Keratinocyte (primary cell): ENCODE data around the gene PXDC1. TPM values are rescaled to one million over a fixed set of nuclear protein-coding genes. Genes with fewer than 3 reads are reported as not detected.

Experiments used
- DNase-seq: peaks from one replicate; pipeline ENCODE4 v3.0.0-alpha.2; 2011; ENCODE audit warnings: low read depth, missing footprints, low spot score
- FAIRE-seq: peaks from 2 replicates; lab custom pipeline; 2011; peaks lifted over from hg19 to GRCh38; lab: Jason Lieb, UNC
- H2AFZ ChIP-seq: 2 replicates; pipeline ENCODE4 v1.6.0; 2012; ENCODE audit warnings: low read length, control low read depth, inconsistent platforms; ENCODE audit not compliant: control insufficient read depth
- H3K27ac ChIP-seq: 2 replicates; pipeline ENCODE4 v1.5.1; 2011; ENCODE audit warnings: low read length; ENCODE audit not compliant: control insufficient read depth, insufficient read depth
- H3K27me3 ChIP-seq: 3 replicates; pipeline ENCODE4 v1.6.0; 2011; ENCODE audit warnings: low read length; ENCODE audit not compliant: control insufficient read depth, insufficient read depth; ENCODE audit errors: extremely low read depth
- H3K36me3 ChIP-seq, 2 experiments: 2 replicates in 1 of 2; 3 replicates in 1 of 2; pipeline ENCODE4 v1.5.1; 2011; ENCODE audit warnings: low read length in 2 of 2, mild to moderate bottlenecking in 1 of 2; ENCODE audit not compliant: control insufficient read depth in 2 of 2, insufficient read depth in 2 of 2; ENCODE audit errors: extremely low read depth in 1 of 2
- H3K4me1 ChIP-seq: 3 replicates; pipeline ENCODE4 v1.5.1; 2011; ENCODE audit warnings: low read length; ENCODE audit not compliant: control insufficient read depth, insufficient read depth; ENCODE audit errors: extremely low read depth
- H3K4me2 ChIP-seq: 3 replicates; pipeline ENCODE4 v1.6.0; 2011; ENCODE audit warnings: low read depth, low read length; ENCODE audit not compliant: control insufficient read depth, insufficient read depth; ENCODE audit errors: extremely low read depth
- H3K4me3 ChIP-seq, 3 experiments: fragments of 200-600 bp in 1 of 3; sonication (generic) in 1 of 3; 2 replicates in 2 of 3; 3 replicates in 1 of 3; pipeline ENCODE4 v1.5.1; 2011 to 2016; ENCODE audit warnings: low read length in 3 of 3, mild to moderate bottlenecking in 3 of 3, control low read depth in 2 of 3, inconsistent platforms in 1 of 3, low read depth in 1 of 3, mixed read lengths in 1 of 3, mixed run types in 1 of 3, moderate library complexity in 1 of 3; ENCODE audit not compliant: control insufficient read depth in 2 of 3, insufficient read depth in 2 of 3; ENCODE audit errors: extremely low read depth in 1 of 3
- H3K79me2 ChIP-seq: 2 replicates; pipeline ENCODE4 v1.6.0; 2012; ENCODE audit warnings: low read length; ENCODE audit not compliant: control insufficient read depth, insufficient read depth
- H3K9ac ChIP-seq: 3 replicates; pipeline ENCODE4 v1.6.0; 2011; ENCODE audit warnings: low read length; ENCODE audit not compliant: control insufficient read depth, insufficient read depth; ENCODE audit errors: extremely low read depth
- H3K9me1 ChIP-seq: 3 replicates; pipeline ENCODE4 v1.6.0; 2011; ENCODE audit warnings: low read length; ENCODE audit not compliant: control insufficient read depth, insufficient read depth; ENCODE audit errors: extremely low read depth
- H3K9me3 ChIP-seq: 2 replicates; pipeline ENCODE4 v1.5.1; 2012; ENCODE audit warnings: low read depth, low read length; ENCODE audit not compliant: control insufficient read depth
- H4K20me1 ChIP-seq: 3 replicates; pipeline ENCODE4 v1.6.0; 2011; ENCODE audit warnings: low read length; ENCODE audit not compliant: control insufficient read depth, insufficient read depth; ENCODE audit errors: extremely low read depth
- CTCF ChIP-seq, 3 experiments: IDR thresholded peaks in 1 of 3; conservative IDR thresholded peaks in 1 of 3; optimal IDR thresholded peaks in 1 of 3; 2 replicates in 2 of 3; 3 replicates in 1 of 3; pipeline versions ENCODE3 to v1.5.1; 2011; ENCODE audit warnings: low read length in 3 of 3, mild to moderate bottlenecking in 3 of 3, moderate library complexity in 2 of 3, control low read depth in 1 of 3, inconsistent platforms in 1 of 3; ENCODE audit not compliant: insufficient read depth in 2 of 3; ENCODE audit errors: extremely low read depth in 1 of 3
- EZH2 ChIP-seq: IDR thresholded peaks from one replicate; pipeline ENCODE4 v1.6.1; 2012; ENCODE audit warnings: inconsistent platforms, mild to moderate bottlenecking, low read length, moderate library complexity
- dilution Hi-C: fragments of 300-500 bp; cut with MboI; formaldehyde crosslinking; loops from one replicate; pipeline ENCODE4 v1.7.0; 2020; ENCODE audit warnings: low sequenced_read_pairs; ENCODE audit not compliant: extremely low pct_ligation_motif_present
- polyA plus RNA-seq, 5 experiments: library from polyadenylated mRNA; depleted of rRNA in 3 of 5; stranded (reverse) in 3 of 5; stranded (forward) in 1 of 5; unstranded in 1 of 5; fragments of >200 nt; gene quantifications; 1 replicate in 1 of 5; 2 replicates in 3 of 5; 3 replicates in 1 of 5; pipeline versions ENCODE4 v1.2.1 to v1.2.3, GENCODE V29; 2011 to 2012; ENCODE audit warnings: missing spikeins in 2 of 5, low read depth in 1 of 5, low replicate concordance in 1 of 5

The PXDC1 gene
- polyA plus RNA-seq, 1 donor (not counting 4 experiments of a cell fraction or from before 2014, with no cell fraction given) = 17.1 TPM

DNA sequence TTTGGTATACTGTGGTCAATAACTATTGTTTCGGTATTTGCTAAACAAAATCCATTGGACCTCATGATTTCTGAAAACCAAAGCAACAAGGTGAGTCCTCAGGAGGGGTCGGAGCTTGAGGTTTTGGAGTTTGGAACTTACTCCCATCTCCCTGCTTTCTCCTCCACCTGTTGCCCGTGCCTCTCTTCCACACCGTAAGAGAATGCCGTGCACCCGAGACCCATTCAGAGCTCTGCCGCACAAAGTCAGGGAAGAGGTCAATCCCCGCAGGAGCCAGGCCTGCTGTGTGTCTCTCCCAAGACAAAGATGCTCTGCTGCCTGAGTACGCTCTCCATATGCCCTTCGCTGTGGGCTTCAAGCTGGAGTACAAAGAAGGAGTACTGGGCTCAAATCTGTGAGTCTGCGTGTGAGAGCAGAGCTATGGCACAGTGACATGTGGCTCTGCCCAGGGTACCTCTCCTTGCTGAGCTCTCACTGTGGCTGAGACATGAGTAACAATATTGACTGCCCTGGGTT lies 23.9 kb downstream of the PXDC1 start:
- Histone ChIP-seq H3K4me3 (no peak overlapping the region), H3K9me1 (no peaks in the 10 kb centered on the region), H3K79me2 (peaks cover 57% of the 10 kb centered on the region), H3K4me2 (no peak overlapping the region), H3K9ac (no peak overlapping the region), H4K20me1 (peaks cover 19% of the 10 kb centered on the region), H3K36me3 (peaks cover 62 to 67% of the 10 kb centered on the region in 2 experiments), H2AFZ (no peak overlapping the region), H3K9me3 (no peaks in the 10 kb centered on the region), H3K27ac (no peak overlapping the region), H3K27me3 (no peaks in the 10 kb centered on the region), H3K4me1 (no peaks in the 10 kb centered on the region)
- no peak for DNase-seq
- dilution Hi-C loops = no loop called here
- no peak for FAIRE-seq
- TF ChIP-seq EZH2 = no peak
- no peak for TF ChIP-seq CTCF (optimal IDR thresholded peaks at IDR 0.05 in 1 of 3, IDR thresholded peaks at IDR 0.05 in 1 of 3, conservative IDR thresholded peaks at IDR 0.05 in 1 of 3; ENCODE audit: extremely low read depth in 1 of 3, insufficient read depth in 2 of 3, low read length in 3 of 3)

DNA sequence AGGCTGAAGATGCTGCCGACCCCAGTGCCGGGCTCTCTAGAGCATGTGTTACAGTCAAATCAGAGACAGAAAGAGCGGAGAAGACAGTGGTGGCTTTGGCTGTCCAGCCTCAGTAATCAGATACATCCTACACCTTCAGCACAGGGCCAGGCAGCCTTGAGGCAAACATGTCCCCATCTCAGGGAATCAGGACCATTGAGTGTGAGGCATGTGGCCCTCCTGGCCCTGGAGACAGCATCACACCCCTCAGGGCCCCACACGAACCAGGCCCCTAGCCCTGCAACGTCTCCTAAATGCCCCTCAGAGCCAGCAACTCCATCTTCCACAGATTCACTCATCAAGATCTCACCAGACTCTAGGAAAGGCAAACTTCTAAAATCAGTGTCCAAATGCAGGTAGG lies 24.5 kb downstream of the PXDC1 start:
- Histone ChIP-seq H2AFZ (no peak overlapping the region), H3K4me3 (no peak overlapping the region), H3K27me3 (no peaks in the 10 kb centered on the region), H4K20me1 (peaks cover 14% of the 10 kb centered on the region), H3K36me3 (peaks cover 63 to 64% of the 10 kb centered on the region in 2 experiments), H3K9me1 (no peaks in the 10 kb centered on the region), H3K9me3 (no peaks in the 10 kb centered on the region), H3K4me1 (no peaks in the 10 kb centered on the region), H3K4me2 (no peak overlapping the region), H3K79me2 (peaks cover 53% of the 10 kb centered on the region), H3K27ac (no peak overlapping the region), H3K9ac (no peak overlapping the region)
- dilution Hi-C loops = no loop called here
- TF ChIP-seq EZH2 (no peak), CTCF (optimal IDR thresholded peaks at IDR 0.05 in 1 of 3, IDR thresholded peaks at IDR 0.05 in 1 of 3, conservative IDR thresholded peaks at IDR 0.05 in 1 of 3; ENCODE audit: extremely low read depth in 1 of 3, insufficient read depth in 2 of 3, low read length in 3 of 3) (no peak)
- no peak for DNase-seq
- FAIRE-seq = no peak
